ENCODE measurements around the gene RNF157. TPM values are rescaled to one million over a fixed set of nuclear protein-coding genes. Genes with fewer than 3 reads are reported as not detected.
A peak's percentile ranks its signal among the peaks of the same experiment; 100 is the strongest.

Gene RNF157
- total and polyA plus RNA-seq, 2 of the 13 experiments (the other 11 are each of a cell fraction or from before 2014, with no cell fraction given): 0.44 to 1.5 TPM

DNA sequence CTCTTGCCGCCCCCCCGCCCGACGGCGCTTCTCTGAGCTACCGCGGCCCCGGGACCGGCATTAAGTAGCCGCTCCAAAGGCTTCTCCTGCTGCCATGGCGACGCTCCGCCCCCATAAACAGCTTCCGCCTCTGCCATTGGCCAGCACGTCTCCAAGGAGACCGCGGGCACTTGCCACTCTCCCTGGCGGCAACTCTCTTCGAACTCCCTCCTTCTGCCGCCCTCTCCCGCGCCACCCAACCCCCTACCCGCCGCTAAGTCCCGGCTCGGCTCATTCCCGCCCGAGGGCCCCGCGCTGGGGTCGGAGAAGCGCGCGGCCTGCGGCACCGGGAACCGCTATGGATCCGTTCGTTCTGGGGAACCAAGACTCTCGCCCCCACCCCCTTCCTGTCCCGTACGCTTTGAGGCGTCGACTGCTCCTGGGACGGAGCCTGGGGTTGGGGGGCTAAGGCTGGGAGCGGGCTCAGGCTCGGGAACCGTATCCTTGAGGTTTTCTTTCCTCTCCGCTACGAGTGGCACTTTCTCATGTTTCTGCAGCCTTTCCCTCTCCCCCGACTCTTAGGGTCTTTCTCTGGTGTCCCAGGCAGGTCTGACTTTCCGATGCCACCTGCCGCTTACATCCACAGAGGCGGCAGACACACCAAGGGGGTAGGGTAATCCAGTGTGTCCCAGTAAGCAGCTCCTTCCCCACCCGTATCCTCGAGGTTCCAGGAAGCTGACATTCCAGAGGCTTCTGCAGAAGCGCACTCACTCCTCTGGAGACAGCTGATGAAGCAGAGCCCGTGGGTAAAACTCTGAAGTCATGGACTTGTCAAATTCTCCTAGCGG is 98.9 kb downstream of the RNF157 start, which contains the start of gene FOXJ1 (continued):
- TF ChIP-seq, protein P1, sequence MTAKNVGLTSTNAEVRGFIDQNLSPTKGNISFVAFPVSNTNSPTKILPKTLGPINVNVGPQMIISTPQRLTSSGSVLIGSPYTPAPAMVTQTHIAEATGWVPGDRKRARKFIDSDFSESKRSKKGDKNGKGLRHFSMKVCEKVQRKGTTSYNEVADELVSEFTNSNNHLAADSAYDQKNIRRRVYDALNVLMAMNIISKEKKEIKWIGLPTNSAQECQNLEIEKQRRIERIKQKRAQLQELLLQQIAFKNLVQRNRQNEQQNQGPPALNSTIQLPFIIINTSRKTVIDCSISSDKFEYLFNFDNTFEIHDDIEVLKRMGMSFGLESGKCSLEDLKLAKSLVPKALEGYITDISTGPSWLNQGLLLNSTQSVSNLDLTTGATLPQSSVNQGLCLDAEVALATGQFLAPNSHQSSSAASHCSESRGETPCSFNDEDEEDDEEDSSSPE (CRISPR knock-in tag; IDR thresholded peaks at IDR 0.05): peak; percentile 94
- TF ChIP-seq SRSF1 (optimal IDR thresholded peaks at IDR 0.05; ENCODE audit: low read depth, low read length) (peak; percentile 52), HOXD1 (CRISPR knock-in tag; IDR thresholded peaks at IDR 0.05) (no peak), SP1 (IDR thresholded peaks at IDR 0.05) (no peak), SP1 (CRISPR knock-in tag; IDR thresholded peaks at IDR 0.05) (peak; percentile 96), HNRNPK (IDR thresholded peaks at IDR 0.05; ENCODE audit: low read depth, low read length, poor library complexity, severe bottlenecking) (peak; percentile 54), AKAP8 (CRISPR knock-in tag; IDR thresholded peaks at IDR 0.05) (peak; percentile 82; the same call in 1 of the 2 replicates), SMAD1 (CRISPR knock-in tag; IDR thresholded peaks at IDR 0.05; ENCODE audit: borderline replicate concordance, low read depth) (peak; percentile 83; the same call in 1 of the 2 replicates), BRD4 (CRISPR knock-in tag; IDR thresholded peaks at IDR 0.05) (no peak)
- TF ChIP-seq, protein P2, sequence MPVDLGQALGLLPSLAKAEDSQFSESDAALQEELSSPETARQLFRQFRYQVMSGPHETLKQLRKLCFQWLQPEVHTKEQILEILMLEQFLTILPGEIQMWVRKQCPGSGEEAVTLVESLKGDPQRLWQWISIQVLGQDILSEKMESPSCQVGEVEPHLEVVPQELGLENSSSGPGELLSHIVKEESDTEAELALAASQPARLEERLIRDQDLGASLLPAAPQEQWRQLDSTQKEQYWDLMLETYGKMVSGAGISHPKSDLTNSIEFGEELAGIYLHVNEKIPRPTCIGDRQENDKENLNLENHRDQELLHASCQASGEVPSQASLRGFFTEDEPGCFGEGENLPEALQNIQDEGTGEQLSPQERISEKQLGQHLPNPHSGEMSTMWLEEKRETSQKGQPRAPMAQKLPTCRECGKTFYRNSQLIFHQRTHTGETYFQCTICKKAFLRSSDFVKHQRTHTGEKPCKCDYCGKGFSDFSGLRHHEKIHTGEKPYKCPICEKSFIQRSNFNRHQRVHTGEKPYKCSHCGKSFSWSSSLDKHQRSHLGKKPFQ (CRISPR knock-in tag; IDR thresholded peaks at IDR 0.05; ENCODE audit: insufficient replicate concordance): no peak
- TF ChIP-seq, protein P3, sequence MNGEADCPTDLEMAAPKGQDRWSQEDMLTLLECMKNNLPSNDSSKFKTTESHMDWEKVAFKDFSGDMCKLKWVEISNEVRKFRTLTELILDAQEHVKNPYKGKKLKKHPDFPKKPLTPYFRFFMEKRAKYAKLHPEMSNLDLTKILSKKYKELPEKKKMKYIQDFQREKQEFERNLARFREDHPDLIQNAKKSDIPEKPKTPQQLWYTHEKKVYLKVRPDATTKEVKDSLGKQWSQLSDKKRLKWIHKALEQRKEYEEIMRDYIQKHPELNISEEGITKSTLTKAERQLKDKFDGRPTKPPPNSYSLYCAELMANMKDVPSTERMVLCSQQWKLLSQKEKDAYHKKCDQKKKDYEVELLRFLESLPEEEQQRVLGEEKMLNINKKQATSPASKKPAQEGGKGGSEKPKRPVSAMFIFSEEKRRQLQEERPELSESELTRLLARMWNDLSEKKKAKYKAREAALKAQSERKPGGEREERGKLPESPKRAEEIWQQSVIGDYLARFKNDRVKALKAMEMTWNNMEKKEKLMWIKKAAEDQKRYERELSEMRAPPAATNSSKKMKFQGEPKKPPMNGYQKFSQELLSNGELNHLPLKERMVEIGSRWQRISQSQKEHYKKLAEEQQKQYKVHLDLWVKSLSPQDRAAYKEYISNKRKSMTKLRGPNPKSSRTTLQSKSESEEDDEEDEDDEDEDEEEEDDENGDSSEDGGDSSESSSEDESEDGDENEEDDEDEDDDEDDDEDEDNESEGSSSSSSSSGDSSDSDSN (CRISPR knock-in tag; IDR thresholded peaks at IDR 0.05): peak; percentile 79; the same call in 1 of the 2 replicates
- TF ChIP-seq, protein P4, sequence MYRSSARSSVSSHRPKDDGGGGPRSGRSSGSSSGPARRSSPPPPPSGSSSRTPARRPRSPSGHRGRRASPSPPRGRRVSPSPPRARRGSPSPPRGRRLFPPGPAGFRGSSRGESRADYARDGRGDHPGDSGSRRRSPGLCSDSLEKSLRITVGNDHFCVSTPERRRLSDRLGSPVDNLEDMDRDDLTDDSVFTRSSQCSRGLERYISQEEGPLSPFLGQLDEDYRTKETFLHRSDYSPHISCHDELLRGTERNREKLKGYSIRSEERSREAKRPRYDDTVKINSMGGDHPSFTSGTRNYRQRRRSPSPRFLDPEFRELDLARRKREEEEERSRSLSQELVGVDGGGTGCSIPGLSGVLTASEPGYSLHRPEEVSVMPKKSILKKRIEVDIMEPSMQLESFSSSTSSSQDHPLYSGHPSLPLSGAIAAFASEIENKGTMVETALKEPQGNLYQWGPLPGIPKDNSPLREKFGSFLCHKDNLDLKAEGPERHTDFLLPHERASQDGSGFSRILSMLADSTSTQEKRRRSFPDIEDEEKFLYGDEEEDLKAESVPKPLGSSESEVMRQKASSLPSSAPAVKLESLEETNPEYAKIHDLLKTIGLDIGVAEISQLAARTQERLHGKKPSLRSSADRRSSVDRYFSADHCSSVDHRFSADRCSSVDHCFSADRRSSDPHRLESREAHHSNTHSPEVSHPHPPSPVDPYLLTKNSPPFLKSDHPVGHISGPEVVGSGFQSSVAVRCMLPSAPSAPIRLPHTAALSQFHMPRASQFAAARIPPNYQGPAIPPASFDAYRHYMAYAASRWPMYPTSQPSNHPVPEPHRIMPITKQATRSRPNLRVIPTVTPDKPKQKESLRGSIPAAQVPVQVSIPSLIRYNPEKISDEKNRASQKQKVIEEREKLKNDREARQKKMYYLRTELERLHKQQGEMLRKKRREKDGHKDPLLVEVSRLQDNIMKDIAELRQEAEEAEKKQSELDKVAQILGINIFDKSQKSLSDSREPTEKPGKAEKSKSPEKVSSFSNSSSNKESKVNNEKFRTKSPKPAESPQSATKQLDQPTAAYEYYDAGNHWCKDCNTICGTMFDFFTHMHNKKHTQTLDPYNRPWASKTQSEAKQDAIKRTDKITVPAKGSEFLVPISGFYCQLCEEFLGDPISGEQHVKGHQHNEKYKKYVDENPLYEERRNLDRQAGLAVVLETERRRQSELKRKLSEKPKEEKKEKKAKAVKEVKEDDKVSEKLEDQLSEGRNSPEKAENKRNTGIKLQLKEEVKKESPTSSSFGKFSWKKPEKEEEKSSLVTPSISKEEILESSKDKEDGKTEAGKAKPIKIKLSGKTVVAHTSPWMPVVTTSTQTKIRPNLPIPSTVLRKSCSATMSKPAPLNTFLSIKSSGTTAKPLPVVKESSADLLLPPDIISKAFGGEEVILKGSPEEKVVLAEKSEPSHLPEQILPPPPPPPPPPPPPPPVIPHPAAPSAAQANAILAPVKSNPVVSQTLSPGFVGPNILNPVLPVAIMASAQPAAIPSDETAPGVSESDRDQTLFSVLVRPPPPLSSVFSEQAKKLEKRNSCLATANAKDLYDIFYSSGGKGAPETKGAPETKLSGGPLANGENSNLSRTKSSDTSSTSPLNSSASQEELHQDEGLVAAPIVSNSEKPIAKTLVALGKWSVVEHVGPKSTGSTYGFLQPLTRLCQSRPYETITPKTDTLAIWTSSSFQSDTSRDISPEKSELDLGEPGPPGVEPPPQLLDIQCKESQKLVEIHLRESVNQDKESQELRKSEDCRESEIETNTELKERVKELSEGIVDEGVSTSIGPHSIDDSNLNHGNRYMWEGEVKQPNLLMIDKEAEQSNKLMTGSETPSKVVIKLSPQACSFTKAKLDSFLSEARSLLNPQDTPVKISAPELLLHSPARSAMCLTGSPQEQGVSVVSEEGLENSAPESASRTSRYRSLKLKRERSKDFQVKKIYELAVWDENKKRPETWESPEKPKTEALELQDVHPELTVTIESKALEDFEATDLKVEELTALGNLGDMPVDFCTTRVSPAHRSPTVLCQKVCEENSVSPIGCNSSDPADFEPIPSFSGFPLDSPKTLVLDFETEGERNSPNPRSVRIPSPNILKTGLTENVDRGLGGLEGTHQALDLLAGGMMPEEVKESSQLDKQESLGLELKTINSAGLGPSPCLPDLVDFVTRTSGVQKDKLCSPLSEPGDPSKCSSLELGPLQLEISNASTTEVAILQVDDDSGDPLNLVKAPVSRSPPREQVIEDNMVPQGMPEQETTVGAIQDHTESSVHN (CRISPR knock-in tag; IDR thresholded peaks at IDR 0.05): no peak
